Ovary (tissue), 9 donors: ENCODE data around the gene B3GALT5. TPM values are rescaled to one million over a fixed set of nuclear protein-coding genes. Genes with fewer than 3 reads are reported as not detected.

Experiments
- DNase-seq, 5 donors: peaks; one replicate each; pipeline ENCODE4 v3.0.0-alpha.2; 2019 to 2020
- H3K27ac ChIP-seq, 2 donors: fragments of 200-600 bp; one replicate each; pipeline versions ENCODE4 v1.5.1 to v1.8.0; 2019 to 2022
- H3K27me3 ChIP-seq: fragments of 200-600 bp; one replicate; pipeline ENCODE4 v1.8.0; 2022
- H3K36me3 ChIP-seq: fragments of 200-600 bp; sonication (generic); one replicate; pipeline ENCODE4 v1.5.1; 2019
- H3K4me1 ChIP-seq: one replicate; pipeline ENCODE4 v1.8.1; 2013; ENCODE audit warnings: mild to moderate bottlenecking, moderate library complexity; ENCODE audit not compliant: insufficient read depth
- H3K4me3 ChIP-seq: fragments of 200-600 bp; sonication (generic); one replicate; pipeline ENCODE4 v1.5.1; 2017
- H3K9me3 ChIP-seq, 2 donors: fragments of 200-600 bp in 1 of 2; sonication (generic) in 1 of 2; one replicate each; pipeline versions ENCODE4 v1.5.1 to v1.8.1; 2013 to 2019; ENCODE audit warnings: mild to moderate bottlenecking in 1 of 2, moderate library complexity in 1 of 2
- CTCF ChIP-seq, 3 donors: fragments of 450-650 bp in 2 of 3; fragments of 200-600 bp in 1 of 3; IDR thresholded peaks; one replicate each; pipeline versions ENCODE4 v1.5.1 to v1.8.0; 2016 to 2022; ENCODE audit warnings: antibody characterized with exemption in 3 of 3, mild to moderate bottlenecking in 1 of 3
- EP300 ChIP-seq: sonication (generic); formaldehyde crosslinking; IDR thresholded peaks from one replicate; pipeline ENCODE4 v1.6.1; 2017; ENCODE audit warnings: antibody characterized with exemption
- POLR2A ChIP-seq: fragments of 450-650 bp; IDR thresholded peaks from one replicate; pipeline ENCODE4 v1.6.1; 2017; ENCODE audit warnings: antibody characterized with exemption, mild to moderate bottlenecking, moderate library complexity
- WGBS, 3 donors: extraction: QIAGEN DNeasy Blood & Tissue Kit in 1 of 3; methylation state at CpG; one replicate each; pipeline versions ENCODE4 v1.1.5 to v1.1.7; 2013 to 2017; 5-methylcytosine and 5-hydroxymethylcytosine counted together
- intact Hi-C, 4 donors: fragments of 100-400 bp; cut with DNase I; formaldehyde crosslinking; loops; one replicate each; pipeline versions ENCODE4 v1.11.0 to v1.15.1; 2022 to 2023
- polyA plus RNA-seq, 2 donors: library from polyadenylated mRNA; stranded (reverse); fragments of 200-250 nt in 1 of 2; fragments of 350-450 nt in 1 of 2; fragmentation: Illumina TruSeq in 1 of 2; extraction: RNeasy Lipid Tissue Mini Kit (QIAGEN cat#74804) in 1 of 2; gene quantifications; one replicate each; pipeline ENCODE4 v1.2.3, GENCODE V29; 2013 to 2014
- total RNA-seq, 7 donors: library from RNA; depleted of rRNA in 2 of 7; stranded (reverse); fragments of >200 nt in 2 of 7; fragmentation: NEBNext Ultra II Directional in 3 of 7; extraction: Animal tissue kit (Norgen Biotek cat#: 25700) in 3 of 7; gene quantifications; one replicate each; pipeline versions ENCODE4 v1.1.0 to v1.2.4, GENCODE V29; 2016 to 2023
- donor health status: DM: no; HTN: no; CAD: no; lungs with moderate emphysema.
- donor health status: DM: no; HTN: no; CAD: no.
- donor health status: Bipolar disorder and iron deficiency.
- donor health status: DM: yes; HTN: yes; CAD: no.
- donor health status: DM: no; HTN: no; CAD: no.
- donor health status: DM: yes; HTN: yes; CAD: no.

B3GALT5 gene
- total and polyA plus RNA-seq, 9 donors = 0.12 to 1.8 (median 0.62) TPM

GRCh38 chr21:39601187-39601928, 11.4 kb upstream of the B3GALT5 start:
- H3K36me3 ChIP-seq = no peaks in the 10 kb centered on the region
- intact Hi-C loops = loop anchor here in 1 of 4 donors (10.0 kb wide), 1 partner anchor 63 kb away; no protein-coding TSS in a partner anchor
- H3K4me3 ChIP-seq = no peak overlapping the region
- H3K27ac ChIP-seq = no peak overlapping the region
- H3K9me3 ChIP-seq = no peaks in the 10 kb centered on the region
- 39 to 43% (median 42%) methylated on average over 17 of the region's 17 CpGs for WGBS, 3 donors
- no peaks in the 10 kb centered on the region for H3K27me3 ChIP-seq
- no peak for DNase-seq
- TF ChIP-seq EP300 = no peak
- TF ChIP-seq CTCF (IDR thresholded peaks at IDR 0.05) = no peak
- TF ChIP-seq POLR2A = no peak
- H3K4me1 ChIP-seq = no peaks in the 10 kb centered on the region

GRCh38 chr21:39602076-39602689, 10.6 kb upstream of the B3GALT5 start:
- no peaks in the 10 kb centered on the region for H3K4me1 ChIP-seq

GRCh38 chr21:39602793-39603192, 9.9 kb upstream of the B3GALT5 start:
- WGBS, 3 donors = 84 to 91% (median 90%) methylated on average over 4 of the region's 4 CpGs
- H3K27me3 ChIP-seq = no peaks in the 10 kb centered on the region
- H3K27ac ChIP-seq = no peak overlapping the region
- H3K36me3 ChIP-seq = no peaks in the 10 kb centered on the region
- no peaks in the 10 kb centered on the region for H3K9me3 ChIP-seq
- H3K4me1 ChIP-seq = no peaks in the 10 kb centered on the region
- DNase-seq = no peak
- no peak for TF ChIP-seq POLR2A
- TF ChIP-seq EP300 = no peak
- no peak for TF ChIP-seq CTCF (IDR thresholded peaks at IDR 0.05)
- intact Hi-C loops = loop anchor here in 1 of 4 donors (10.0 kb wide), 1 partner anchor 62 kb away; no protein-coding TSS in a partner anchor
- H3K4me3 ChIP-seq = no peak overlapping the region

More at GRCh38 chr21:39602076-39602689, 10.6 kb upstream of the B3GALT5 start:
- H3K27ac ChIP-seq = no peak overlapping the region
- H3K4me3 ChIP-seq = no peak overlapping the region
- intact Hi-C loops = loop anchor here in 1 of 4 donors (10.0 kb wide), 1 partner anchor 63 kb away; no protein-coding TSS in a partner anchor
- H3K36me3 ChIP-seq = no peaks in the 10 kb centered on the region
- H3K9me3 ChIP-seq = no peaks in the 10 kb centered on the region
- H3K27me3 ChIP-seq = no peaks in the 10 kb centered on the region
- WGBS, 3 donors = 86 to 90% (median 87%) methylated on average over 14 of the region's 14 CpGs
- no peak for DNase-seq
- TF ChIP-seq POLR2A (no peak), EP300 (no peak), CTCF (IDR thresholded peaks at IDR 0.05) (no peak)

- TF ChIP-seq POLR2A (no peak), CTCF (IDR thresholded peaks at IDR 0.05) (no peak), EP300 (no peak)
- no peak for DNase-seq
- no peak overlapping the region for H3K27ac ChIP-seq
- H3K4me3 ChIP-seq = no peak overlapping the region
- intact Hi-C loops = loop anchor here in 1 of 4 donors (10.0 kb wide), 1 partner anchor 60 kb away; no protein-coding TSS in a partner anchor
- H3K36me3 ChIP-seq = no peaks in the 10 kb centered on the region
- H3K4me1 ChIP-seq = no peaks in the 10 kb centered on the region
- WGBS, 3 donors = 89 to 91% (median 91%) methylated on average over 8 of the region's 8 CpGs
- no peaks in the 10 kb centered on the region for H3K9me3 ChIP-seq
- H3K27me3 ChIP-seq = no peaks in the 10 kb centered on the region
Measured at GRCh38 chr21:39604951-39605350, 7.8 kb upstream of the B3GALT5 start.
